NCI-H2171 (cell line): ENCODE measurements around the gene EEF2KMT.
"Not testable (repeated sequence)": the region's sequence is repeated elsewhere in the genome, so short reads cannot be mapped to it uniquely, and the experiment has no call there.

Source experiments
- DNase-seq: peaks from one replicate; lab custom pipeline; 2025; lab: John Stamatoyannopoulos, UW

The EEF2KMT gene

DNA sequence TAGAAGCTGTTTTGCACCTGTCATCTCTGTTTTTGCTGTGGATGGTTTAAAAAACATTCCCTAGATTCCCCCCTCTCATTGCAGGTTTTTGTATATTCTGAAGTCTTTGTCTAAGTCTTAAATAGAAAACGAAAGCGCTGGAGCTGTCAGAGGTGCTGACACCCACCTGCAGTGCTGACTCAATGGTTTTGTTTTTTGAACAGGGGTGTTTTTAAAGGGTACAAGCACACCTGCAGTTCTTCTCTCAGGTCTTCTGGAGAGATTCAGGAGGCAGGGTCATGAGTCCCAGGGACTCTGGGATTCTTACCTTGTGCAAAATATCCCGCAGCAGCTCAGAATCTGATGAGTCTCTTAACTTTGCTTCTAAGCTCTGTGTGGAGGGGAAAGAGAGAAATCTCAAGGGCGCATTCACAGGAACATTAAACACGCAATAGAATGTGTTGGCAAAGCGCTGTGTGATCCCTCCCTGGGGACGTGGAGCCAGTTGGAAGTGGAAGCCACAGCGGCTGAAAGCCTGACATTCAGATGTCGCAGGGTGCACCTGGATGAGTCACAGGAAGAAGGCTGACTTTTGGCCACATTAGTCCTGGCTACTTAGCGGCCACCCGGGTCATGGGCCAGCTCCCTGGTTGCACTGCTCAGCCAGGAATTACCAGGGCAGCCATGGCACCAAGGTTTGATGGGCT is 2.3 kb downstream of the EEF2KMT start:
- DNase-seq: not testable (repeated sequence)

DNA sequence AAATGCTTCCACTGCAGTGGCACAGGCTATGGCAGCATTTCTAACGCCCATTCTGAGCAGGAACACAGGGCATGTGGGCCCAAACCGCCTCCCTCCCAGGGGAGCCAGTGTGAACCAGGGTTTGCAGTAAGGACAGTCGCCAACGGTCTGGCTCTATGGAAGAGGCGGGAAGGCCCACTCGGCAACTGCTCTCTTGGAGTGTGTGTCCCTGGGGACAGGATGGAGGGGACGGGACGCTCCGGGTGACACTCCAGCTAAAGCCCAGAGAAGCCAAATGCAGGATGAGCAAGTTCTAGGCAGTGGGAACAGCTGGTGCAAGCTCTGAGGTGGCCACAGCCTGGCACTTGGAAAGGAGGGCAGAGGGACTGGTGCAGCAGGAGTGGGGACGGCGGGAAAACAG is 3.8 kb downstream of the EEF2KMT start:
- DNase-seq: not testable (repeated sequence)

DNA sequence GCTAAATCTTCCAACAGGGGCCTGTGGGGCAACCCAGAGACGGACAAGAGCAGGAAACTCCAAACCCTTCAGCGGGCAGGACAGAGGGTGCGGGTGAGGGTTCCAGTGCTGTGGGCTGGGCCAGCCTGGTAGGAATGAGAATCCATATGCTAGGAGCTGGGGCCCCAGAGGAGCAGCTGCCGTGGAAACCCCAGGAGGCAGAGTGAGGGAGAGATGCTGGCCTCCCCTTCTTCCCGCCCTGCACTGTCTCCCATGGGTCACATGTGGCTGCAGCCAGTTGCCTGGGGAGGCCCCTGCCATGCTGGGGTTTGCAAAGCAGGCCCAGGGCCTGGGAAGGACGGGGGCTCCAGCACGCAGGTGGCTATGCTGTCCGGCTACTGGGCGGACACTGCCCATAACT is 4.5 kb downstream of the EEF2KMT start:
- DNase-seq: not testable (repeated sequence)

DNA sequence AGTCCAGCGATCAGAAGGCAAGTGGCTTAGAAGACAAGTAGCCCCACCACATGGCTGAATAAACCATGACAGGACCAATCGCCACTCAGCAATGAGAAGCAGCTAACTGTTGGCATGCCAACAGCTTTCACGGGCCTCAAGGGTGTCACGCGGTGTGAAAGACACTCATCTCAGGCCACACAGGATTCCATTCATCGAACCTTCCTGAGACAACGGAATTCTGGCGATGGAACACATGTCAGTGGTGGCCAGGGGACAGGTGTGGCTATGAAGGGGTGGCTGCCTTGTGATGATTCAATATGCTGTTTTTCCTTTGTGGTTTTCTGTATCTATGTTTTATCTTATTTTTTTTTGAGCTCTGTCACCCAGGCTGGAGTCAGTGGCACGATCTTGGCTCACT is 7.0 kb downstream of the EEF2KMT start:
- DNase-seq: not testable (repeated sequence)

DNA sequence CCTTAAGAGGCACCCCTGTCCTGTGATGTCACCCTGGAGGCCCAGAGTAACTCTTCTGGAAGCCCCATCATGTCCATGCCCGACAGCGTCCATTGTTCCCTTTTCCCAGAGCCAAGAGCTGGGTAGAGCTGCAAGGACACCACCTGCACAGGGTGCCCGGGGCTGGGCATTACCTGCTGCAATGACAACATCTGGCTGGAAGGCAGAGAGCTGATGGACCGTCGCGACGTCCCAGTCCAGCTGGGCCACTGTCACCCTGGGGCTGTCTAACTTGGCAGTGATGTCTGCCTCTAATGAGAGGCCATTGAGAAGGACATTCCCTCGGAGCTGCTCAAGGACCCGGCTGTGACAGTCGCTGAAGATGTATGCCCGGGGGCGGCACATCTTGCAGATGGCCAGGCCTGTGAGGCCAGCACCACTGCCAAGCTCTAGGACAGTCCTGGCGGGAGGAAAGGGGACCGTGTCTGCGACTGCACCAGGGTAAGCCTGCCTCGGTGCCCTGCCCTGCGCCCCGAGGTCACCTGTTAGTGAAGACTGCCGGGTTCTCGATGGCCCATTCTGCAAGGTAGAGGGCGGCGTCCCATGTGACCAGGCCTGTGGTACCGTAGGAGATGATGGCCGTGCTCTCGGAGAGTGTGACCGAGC is 7.6 kb downstream of the EEF2KMT start:
- not testable (repeated sequence) for DNase-seq

DNA sequence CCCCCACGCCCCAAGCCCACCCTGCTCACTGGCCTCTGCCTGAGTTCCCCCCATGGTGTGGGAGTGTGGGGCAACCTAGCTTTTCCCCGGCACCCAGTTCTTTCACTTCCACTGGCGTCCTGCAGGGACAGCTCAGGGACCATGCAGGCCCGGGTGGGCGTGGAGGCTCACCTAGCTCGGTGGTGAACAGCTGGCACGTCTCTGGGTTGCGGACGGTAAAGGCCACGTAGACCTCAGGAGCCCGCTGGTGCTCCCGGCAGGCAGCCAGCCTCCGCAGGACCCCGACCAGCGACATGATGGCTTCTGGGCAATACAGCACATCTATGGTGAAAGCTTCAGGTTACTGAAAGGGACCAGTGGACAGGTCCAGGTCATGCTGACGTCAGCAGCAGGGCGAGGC is 8.7 kb downstream of the EEF2KMT start:
- not testable (repeated sequence) for DNase-seq

DNA sequence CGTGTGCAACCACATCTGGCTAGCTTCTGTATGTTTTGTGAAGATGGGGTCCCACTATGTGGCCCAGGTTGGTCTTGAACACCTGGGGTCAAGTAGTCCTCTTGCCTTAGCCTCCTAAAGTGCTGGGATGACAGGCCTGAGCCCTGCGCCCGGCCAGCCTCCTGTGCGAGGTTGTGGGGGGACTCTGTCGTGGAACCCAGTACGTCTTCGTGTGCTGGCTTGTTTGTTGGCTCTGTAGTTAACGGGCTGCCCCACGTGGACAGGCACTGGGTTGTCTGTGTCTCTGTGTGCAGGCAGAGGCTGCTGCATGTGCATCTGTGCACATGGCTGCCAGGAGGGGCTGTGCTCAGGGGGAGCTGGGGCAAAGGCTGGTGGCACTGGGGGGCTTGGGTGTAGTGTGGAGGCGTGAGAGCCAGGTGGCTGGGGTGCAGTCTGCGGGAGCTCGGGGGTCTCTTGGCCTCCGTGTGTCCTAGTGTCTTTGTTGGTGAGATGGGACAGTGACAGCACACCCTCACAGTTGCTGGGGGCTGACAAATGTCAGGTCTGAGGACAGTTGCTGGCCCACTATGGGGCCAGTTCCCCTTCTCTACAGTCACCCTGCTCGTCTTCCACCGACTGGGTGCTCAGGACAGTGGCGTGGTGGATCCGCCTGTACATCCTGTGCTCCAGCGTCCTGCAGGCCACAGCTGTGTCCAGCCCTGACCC is 9.4 kb downstream of the EEF2KMT start:
- DNase-seq: not testable (repeated sequence)

DNA sequence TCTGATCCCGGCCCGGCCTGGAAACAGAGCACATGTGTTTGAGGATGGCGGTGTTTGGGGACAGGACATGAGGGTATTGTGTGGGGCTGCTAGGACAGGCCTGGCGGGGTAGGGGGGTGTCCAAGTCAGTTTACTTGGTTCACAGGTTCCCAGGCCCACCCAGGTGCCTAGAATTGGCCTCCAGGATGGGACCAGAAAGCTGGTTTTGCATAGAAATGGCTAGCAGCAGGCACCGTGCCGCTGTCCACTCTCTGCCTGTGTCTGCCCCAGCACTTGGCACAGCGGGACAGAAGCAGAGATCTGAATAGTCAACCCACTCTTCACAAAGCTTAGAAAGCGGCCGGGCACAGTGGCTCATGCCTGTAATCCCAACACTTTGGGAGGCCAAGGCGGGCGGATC is 11.9 kb downstream of the EEF2KMT start:
- not testable (repeated sequence) for DNase-seq

DNA sequence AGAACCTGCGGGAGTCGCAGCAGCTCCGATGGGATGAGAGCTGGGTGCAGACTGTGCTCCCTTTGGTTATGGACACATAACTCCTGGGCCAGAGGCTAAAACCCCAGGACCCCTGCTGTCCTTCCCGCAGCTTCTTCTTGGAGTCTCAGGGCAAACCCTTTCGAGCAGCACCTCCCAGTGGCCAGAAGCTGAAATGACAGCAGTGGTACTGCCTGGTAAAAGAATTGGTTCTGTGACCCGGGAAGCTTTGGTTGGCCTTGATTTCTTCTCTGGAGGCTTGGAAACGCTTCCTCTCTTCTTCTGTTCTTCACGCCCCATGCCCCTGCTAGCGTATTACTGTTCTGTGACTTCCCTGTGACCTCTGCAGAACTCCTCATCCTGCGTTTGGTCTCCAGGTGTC is 12.8 kb downstream of the EEF2KMT start:
- not testable (repeated sequence) for DNase-seq

DNA sequence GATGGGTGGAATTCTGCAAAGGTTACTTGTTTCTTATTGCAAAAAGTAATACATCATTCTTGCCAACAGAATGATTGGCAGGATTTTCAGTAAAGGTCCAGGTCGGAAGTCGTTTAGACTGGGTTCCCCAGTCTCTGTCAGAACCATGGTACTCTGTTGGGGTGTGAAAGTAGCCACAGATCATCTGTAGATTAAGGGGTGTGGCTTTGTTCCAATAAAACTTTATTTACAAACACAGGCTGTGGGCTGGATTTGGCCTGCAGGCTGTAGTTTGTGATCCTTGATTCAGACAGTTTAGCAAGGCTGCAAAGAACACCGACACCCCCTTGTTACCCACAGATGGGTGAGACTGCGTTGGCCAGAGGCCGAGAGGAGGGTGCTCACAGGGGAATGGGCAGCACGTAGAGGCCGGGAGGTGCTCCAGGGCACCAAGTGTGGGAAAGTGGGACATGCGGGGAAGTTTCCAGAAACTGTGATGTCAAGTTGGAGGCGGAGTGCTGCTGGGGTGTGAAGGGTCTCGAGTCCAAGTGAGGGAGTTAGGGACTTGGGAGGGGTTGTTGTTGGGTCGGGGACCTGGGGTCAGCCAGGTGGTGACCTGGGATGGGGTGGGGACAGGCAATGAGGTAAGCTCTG is 13.4 kb downstream of the EEF2KMT start:
- DNase-seq: not testable (repeated sequence)

DNA sequence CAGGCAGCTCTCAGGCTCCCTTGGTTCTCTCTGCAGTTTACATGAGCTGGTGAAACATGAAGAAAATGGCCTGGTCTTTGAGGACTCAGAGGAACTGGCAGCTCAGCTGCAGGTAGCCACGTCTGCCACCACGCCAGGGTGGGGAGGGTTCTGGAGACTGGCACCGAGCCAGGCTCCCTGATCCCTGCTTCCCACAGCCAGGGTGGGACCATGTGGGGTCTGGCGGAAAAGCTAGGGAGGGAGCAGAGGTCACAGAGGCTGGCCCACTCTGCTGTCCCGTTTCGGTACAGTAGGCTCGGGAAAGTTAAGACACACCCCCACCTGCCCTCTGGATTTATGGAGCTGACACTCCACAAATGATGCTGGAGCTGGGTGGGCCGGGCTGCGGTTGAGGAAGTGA is 13.9 kb downstream of the EEF2KMT start:
- not testable (repeated sequence) for DNase-seq

DNA sequence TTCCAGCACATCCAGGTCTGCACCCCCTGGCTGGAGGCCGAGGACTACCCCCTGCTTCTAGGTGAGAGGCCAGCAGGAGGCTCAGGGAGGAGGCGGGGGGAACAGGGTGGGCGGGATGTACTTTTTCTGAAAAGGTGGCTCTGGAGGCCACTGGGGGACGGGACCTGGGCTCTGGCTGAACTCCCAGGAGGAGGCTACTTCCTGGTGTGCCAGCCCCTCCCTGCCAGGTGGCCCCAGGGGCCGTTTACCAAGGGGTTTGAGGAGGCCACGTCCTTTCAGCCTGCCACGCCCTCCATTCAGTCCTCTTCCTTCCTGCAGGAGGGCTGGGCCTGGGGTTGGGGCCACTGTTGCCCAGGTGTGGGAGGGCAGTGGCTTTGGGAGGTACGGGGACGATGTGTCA is 16.6 kb downstream of the EEF2KMT start:
- DNase-seq: not testable (repeated sequence)

DNA sequence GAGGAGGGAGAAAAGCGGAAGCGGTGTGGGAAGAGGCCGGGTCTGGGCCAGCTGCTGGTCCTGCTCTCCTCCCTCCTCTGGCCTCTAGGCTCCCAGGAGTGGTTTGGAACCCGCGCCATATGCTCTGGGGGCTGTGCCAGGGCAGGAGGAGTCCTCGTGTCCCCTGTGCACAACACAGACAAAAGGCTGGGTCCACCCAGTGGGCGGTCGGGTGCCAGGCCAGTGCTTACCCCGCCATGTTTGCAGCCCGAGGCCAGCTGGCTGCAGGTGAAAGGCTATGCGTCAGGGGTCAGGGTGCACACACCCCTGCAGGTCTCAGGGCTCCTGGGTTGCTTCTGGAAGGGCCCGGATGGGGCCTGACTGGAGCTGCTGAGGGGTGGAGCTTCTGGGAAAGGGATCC is 17.1 kb downstream of the EEF2KMT start:
- DNase-seq: not testable (repeated sequence)

DNA sequence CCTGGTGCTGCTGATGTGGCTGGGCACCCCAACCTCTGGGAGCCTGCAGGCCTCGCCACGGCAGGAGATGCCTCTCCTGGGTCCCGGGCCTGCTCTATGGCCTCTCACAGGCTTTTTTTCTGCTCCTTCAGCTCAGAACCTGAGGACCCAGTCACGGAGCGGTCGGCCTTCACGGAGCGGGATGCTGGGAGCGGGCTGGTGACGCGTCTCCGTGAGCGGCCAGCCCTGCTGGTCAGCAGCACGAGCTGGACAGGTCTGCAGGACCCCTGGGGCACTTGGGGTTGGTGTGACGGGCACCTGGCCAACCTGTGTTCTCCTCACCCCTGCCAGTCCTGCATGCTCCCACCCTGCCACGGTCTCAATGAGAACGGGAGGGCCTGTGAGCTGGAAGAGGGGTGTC is 19.0 kb downstream of the EEF2KMT start:
- no peak for DNase-seq

DNA sequence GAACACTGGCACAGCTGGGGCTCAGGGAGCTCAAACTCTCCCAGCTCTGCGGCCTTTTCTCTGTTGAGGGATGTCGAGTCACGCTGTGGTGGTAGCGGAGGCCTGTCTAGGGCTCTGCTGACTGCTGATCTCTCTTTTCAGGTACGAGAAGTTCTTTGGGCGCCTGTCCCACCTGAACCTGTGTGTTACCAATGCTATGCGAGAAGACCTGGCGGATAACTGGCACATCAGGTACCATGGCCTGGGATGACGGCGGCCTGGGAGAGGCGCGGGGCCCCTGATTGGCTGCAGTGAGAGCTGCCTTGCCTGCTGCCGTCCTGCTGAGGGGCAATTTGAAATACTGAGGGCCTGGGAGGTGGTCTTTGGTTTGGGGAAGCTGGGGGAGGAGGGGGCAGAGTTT is 20.3 kb downstream of the EEF2KMT start:
- DNase-seq: no peak

DNA sequence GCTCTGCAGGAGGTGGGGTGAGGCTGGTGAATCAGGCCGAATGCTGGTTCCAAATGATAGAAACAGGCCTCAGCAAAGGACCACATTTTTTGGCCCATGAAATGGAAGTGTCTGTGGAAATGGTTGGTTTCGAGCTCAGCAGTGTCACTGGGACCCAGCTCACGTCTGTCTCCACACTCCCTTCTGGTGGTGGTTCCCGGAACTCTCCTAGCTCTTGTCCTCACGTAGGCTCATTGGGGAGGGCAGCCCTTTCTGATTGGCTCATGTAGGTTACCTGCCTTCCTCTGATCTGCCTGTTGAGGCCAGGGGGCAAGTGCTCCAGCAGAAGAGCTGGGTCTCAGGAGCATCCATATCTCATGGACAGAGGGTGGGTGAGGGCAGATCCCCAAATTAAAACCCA is 22.0 kb downstream of the EEF2KMT start:
- no peak for DNase-seq

DNA sequence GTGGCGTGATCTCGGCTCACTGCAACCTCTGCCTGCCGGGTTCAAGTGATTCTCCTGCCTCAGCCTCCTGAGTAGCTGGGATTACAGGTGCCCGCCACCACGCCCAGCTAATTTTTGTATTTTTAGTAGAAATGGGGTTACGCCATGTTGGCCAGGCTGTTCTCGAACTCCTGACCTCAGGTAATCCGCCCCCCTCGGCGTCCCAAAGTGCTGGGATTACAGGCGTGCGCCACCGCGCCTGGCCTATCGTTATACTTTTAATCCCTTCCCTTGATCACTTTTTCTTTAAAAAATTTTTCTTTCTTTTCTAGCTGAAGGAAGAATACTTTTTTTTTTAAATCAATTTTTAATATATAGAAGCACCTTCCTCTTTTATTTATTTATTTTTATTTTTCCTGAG is 23.8 kb downstream of the EEF2KMT start:
- DNase-seq: not testable (repeated sequence)

DNA sequence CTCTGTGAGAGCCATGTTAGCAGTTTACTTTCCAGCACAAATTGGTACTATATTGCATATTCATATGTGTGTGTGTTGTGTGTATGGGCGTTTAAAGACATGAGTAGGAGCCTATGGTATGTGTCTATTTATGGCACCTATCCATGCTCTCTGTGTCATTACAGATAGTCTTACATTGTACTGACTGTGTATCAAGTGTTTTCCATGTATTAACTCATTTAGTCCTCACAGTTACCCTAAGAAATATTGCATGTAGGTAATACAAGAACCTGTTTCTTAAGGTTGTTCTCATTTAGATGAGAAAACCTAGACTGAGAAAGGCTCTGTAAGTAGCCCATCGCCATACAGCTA is 24.3 kb downstream of the EEF2KMT start:
- DNase-seq: no peak

DNA sequence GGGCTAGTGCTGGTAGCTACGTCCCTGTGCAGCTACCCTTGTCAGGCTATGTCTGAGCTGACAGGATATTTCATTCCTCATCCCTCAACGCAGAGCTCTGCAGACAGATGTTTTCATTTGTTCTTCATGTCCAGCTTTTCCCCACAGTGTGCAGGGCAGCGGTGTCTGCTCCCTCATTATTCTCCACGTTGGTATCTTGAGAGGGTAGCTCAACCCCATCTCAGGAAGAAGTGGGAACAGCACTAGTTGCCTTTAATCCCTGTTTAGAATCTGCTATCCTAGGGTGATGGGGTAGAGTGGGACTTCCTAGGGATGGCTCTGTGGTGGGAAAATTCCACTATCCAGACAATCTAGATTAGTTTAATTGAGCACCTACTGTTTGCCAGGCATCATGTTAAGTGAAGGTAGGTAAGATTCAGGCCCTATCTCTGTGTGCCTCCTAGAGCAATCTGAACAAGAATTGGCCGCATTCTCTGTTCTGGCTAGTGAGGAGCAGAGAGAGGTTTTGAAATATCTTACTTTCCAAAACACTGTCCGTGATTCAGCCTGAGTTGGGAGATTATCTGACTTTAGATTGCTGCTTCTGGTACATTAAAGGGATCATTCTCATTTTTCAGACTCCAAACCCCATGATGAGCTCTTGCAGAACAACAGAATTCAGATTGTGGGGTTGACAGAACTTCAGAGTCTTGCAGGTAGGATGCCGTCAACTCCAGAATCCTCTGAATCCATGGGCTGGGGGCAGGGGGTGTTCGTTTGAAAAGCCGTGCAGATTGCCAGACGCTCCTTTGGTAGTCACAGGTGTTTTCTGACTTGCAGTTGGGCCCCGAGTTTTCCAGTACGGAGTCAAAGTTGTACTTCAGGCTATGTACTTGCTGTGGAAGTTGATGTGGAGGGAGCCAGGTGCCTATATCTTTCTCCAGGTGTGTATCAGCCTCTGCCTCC is 25.0 kb downstream of the EEF2KMT start:
- DNase-seq: no peak

DNA sequence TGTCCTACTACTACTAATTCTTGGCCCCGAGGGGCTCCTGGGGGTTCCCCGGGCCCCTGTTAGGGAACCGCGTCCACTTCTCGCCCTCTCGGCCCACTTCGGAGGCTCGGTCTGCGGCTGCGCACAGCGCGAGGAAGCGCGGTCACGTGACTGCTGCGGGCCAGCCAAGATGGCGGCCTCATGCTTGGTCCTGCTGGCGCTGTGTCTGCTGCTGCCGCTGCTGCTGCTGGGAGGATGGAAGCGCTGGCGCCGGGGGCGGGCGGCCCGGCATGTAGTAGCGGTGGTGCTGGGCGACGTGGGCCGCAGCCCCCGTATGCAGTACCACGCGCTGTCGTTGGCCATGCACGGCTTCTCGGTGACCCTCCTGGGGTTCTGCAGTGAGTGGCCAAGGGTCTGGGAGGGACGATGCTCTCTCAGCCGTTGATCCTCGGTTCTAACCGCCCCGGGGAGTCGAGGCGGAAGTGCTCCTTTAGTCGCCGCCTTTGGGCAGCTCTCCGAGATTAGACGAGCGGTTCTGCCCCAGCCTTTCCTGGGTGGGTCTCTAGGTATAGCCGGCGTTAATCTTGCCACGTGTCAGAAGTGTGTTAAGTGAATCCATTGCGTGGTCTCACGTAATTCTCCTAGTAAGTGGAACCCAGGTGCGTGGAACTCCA is 25.8 kb downstream of the EEF2KMT start, which contains the start of gene ALG1:
Gene ALG1, plus strand, starts transcription at position 163 of the 653 bp plus-strand sequence. Its CDS starts 7 bp downstream, at position 170.
- peak; percentile 82 for DNase-seq

DNA sequence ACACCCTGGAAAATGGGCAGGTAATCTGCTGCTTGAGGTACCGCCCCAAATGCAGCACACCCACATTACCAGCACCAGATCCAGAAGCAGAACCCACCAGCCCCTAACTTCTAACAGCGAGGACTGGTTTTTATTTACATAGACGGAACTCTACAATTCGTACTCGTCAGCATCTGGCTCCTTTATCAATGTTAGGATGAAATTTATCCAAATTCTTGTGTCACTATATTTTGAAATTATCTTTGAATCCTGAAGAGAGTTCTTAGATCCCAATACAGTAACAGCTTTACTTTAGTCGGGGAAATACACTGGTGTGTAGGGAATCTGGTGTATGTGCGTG is 26.3 kb downstream of the EEF2KMT start:
- DNase-seq: no peak
